ENCODE results near the gene HMX1. TPM values are rescaled to one million over a fixed set of nuclear protein-coding genes. Genes with fewer than 3 reads are reported as not detected.

The HMX1 gene
- total RNA-seq, 1 donor from 2014 or later = not detected

- ChIA-PET POLR2A (no interaction called here), CTCF (no interaction called here)
- no peak for TF ChIP-seq CTCF (IDR thresholded peaks at IDR 0.05)
- Mint-ChIP-seq H3K4me3 (no peak overlapping the region), H3K27ac (no peak overlapping the region), H3K4me1 (peaks cover 7% of the 10 kb centered on the region), H3K36me3 (ENCODE audit: low read depth) (no peaks in the 10 kb centered on the region), H3K9me3 (no peaks in the 10 kb centered on the region), H3K27me3 (peaks cover 44% of the 10 kb centered on the region)
- intact Hi-C loops (cut with micrococcal nuclease) = no loop called here
- no peak for ATAC-seq (ENCODE audit: low read depth)
- no peak for DNase-seq
These were observed 18.4 kb downstream of the HMX1 start for GRCh38 chr4:8853249-8853648.

GRCh38 chr4:8852118-8852704, 19.4 kb downstream of the HMX1 start:
- H3K27ac Mint-ChIP-seq = no peak overlapping the region
- no peaks in the 10 kb centered on the region for H3K36me3 Mint-ChIP-seq (ENCODE audit: low read depth)
- no peaks in the 10 kb centered on the region for H3K9me3 Mint-ChIP-seq
- intact Hi-C loops (cut with micrococcal nuclease) = no loop called here
- no peak for TF ChIP-seq CTCF (IDR thresholded peaks at IDR 0.05)
- ATAC-seq (ENCODE audit: low read depth) (no peak), DNase-seq (no peak)
- POLR2A ChIA-PET = no interaction called here
- H3K4me1 Mint-ChIP-seq = peaks cover 7% of the 10 kb centered on the region
- no peak overlapping the region for H3K4me3 Mint-ChIP-seq
- CTCF ChIA-PET = no interaction called here
- peaks cover 42% of the 10 kb centered on the region for H3K27me3 Mint-ChIP-seq

- H3K27me3 Mint-ChIP-seq = peaks cover 40% of the 10 kb centered on the region
- DNase-seq (no peak), ATAC-seq (ENCODE audit: low read depth) (no peak)
- H3K4me3 Mint-ChIP-seq = no peak overlapping the region
- H3K9me3 Mint-ChIP-seq = no peaks in the 10 kb centered on the region
- ChIA-PET POLR2A (no interaction called here), CTCF (no interaction called here)
- TF ChIP-seq CTCF (IDR thresholded peaks at IDR 0.05) = no peak
- H3K36me3 Mint-ChIP-seq (ENCODE audit: low read depth) = no peaks in the 10 kb centered on the region
- peaks cover 5% of the 10 kb centered on the region for H3K4me1 Mint-ChIP-seq
- intact Hi-C loops (cut with micrococcal nuclease) = no loop called here
- H3K27ac Mint-ChIP-seq = no peak overlapping the region
These were observed 20.1 kb downstream of the HMX1 start for GRCh38 chr4:8851321-8852117.

- Mint-ChIP-seq H3K4me1 (no peaks in the 10 kb centered on the region), H3K4me3 (no peak overlapping the region), H3K9me3 (no peaks in the 10 kb centered on the region), H3K27ac (no peak overlapping the region), H3K36me3 (ENCODE audit: low read depth) (no peaks in the 10 kb centered on the region), H3K27me3 (peaks cover 34% of the 10 kb centered on the region)
- intact Hi-C loops (cut with micrococcal nuclease) = no loop called here
- ChIA-PET POLR2A (no interaction called here), CTCF (no interaction called here)
- no peak for DNase-seq
- no peak for TF ChIP-seq CTCF (IDR thresholded peaks at IDR 0.05)
- ATAC-seq (ENCODE audit: low read depth) = no peak
These were observed 20.8 kb downstream of the HMX1 start for GRCh38 chr4:8850830-8851188.

GRCh38 chr4:8850074-8850829, 21.4 kb downstream of the HMX1 start:
- H3K4me3 Mint-ChIP-seq = no peak overlapping the region
- no peaks in the 10 kb centered on the region for H3K36me3 Mint-ChIP-seq (ENCODE audit: low read depth)
- H3K4me1 Mint-ChIP-seq = no peaks in the 10 kb centered on the region
- no peak for DNase-seq
- no peaks in the 10 kb centered on the region for H3K9me3 Mint-ChIP-seq
- H3K27me3 Mint-ChIP-seq = peaks cover 29% of the 10 kb centered on the region
- ChIA-PET POLR2A (no interaction called here), CTCF (no interaction called here)
- no peak for ATAC-seq (ENCODE audit: low read depth)
- intact Hi-C loops (cut with micrococcal nuclease) = no loop called here
- TF ChIP-seq CTCF (IDR thresholded peaks at IDR 0.05) = no peak
- no peak overlapping the region for H3K27ac Mint-ChIP-seq

All from activated B cell treated with CpG ODN at 0.5 μM for 24 hours (primary cell).